ENCODE results near the gene CHMP1B.

The CHMP1B gene

GRCh38 chr18:11862468-11863137, 11.4 kb downstream of the CHMP1B start:
- no peak overlapping the region for H3K4me3 ChIP-seq (ENCODE audit: control insufficient read depth, low read depth, low read length)
- no peak for DNase-seq (ENCODE audit: low read depth)
- TF ChIP-seq, protein P1, sequence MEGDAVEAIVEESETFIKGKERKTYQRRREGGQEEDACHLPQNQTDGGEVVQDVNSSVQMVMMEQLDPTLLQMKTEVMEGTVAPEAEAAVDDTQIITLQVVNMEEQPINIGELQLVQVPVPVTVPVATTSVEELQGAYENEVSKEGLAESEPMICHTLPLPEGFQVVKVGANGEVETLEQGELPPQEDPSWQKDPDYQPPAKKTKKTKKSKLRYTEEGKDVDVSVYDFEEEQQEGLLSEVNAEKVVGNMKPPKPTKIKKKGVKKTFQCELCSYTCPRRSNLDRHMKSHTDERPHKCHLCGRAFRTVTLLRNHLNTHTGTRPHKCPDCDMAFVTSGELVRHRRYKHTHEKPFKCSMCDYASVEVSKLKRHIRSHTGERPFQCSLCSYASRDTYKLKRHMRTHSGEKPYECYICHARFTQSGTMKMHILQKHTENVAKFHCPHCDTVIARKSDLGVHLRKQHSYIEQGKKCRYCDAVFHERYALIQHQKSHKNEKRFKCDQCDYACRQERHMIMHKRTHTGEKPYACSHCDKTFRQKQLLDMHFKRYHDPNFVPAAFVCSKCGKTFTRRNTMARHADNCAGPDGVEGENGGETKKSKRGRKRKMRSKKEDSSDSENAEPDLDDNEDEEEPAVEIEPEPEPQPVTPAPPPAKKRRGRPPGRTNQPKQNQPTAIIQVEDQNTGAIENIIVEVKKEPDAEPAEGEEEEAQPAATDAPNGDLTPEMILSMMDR (IDR thresholded peaks at IDR 0.05; ENCODE audit: control insufficient read depth, insufficient read depth, low read depth, low read length, missing control alignments) = no peak

GRCh38 chr18:11864471-11864870, 13.3 kb downstream of the CHMP1B start:
- H3K4me3 ChIP-seq (ENCODE audit: control insufficient read depth, low read depth, low read length) = no peak overlapping the region
- TF ChIP-seq, protein P1 (IDR thresholded peaks at IDR 0.05; ENCODE audit: control insufficient read depth, insufficient read depth, low read depth, low read length, missing control alignments) = no peak
- no peak for DNase-seq (ENCODE audit: low read depth)

DNA sequence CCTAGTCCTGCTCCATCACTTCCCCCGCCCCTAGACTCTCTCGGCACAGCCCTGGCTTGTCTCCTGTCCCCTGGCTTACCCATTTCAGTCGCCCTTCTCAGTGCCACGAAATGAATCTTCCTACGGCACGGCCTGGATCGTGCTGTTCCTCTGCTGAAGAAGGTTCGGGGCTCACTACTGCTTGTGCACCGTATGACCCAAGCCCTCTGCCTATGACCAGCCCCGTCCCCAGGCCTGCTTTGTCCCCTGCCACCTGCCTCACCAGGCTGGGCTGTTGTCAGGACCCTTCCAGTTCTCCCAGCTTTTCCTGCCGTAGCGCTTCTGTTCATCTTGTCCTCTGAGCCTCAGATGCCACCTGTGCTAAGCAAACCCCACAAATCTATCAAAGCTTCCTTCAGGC, 13.9 kb downstream of the CHMP1B start:
- H3K4me3 ChIP-seq (ENCODE audit: control insufficient read depth, low read depth, low read length) = no peak overlapping the region
- no peak for DNase-seq (ENCODE audit: low read depth)
- TF ChIP-seq, protein P1 (IDR thresholded peaks at IDR 0.05; ENCODE audit: control insufficient read depth, insufficient read depth, low read depth, low read length, missing control alignments) = no peak

DNA sequence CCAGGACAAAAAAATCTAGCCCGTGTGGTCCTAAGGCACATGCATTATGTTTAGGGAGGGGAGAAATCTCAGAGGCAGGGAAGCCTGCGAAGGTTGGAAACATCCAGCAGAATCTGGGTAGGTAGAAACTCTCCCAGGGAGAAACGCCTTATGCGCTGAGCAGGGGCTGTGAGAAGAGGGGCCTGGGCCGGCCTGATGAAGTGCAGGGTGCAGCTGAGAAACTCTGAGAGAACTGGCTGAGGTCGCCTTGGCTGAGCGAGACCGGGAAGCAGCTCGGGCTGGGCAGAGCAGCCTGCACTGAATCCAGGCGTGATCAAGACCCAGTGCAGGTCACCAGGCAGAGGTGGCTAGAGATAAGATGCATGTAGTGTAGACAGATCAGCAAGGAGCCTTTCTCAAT, 15.1 kb downstream of the CHMP1B start:
- DNase-seq (ENCODE audit: low read depth) = no peak
- TF ChIP-seq, protein P1 (IDR thresholded peaks at IDR 0.05; ENCODE audit: control insufficient read depth, insufficient read depth, low read depth, low read length, missing control alignments) = no peak
- H3K4me3 ChIP-seq (ENCODE audit: control insufficient read depth, low read depth, low read length) = no peak overlapping the region

DNA sequence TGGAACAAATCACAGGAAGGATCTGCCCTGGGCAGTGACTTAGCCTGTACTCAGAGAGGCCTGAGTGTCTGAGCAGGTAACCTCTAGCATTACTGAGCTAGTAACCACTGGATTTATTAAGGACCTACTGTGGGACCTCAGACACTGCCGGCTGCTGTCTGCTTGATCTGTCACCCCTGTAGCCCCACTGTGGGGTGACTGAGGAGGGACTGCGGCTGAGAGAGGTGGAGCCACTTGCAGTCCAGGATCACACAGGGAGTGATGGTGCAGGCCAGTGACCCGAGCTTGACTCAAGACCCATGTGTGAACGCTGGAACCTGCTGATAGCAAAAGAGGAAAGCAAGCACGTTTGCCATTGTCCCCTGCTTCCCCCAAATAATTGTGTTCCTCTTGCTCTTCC, 15.6 kb downstream of the CHMP1B start:
- TF ChIP-seq, protein P1 (IDR thresholded peaks at IDR 0.05; ENCODE audit: control insufficient read depth, insufficient read depth, low read depth, low read length, missing control alignments) = no peak
- no peak overlapping the region for H3K4me3 ChIP-seq (ENCODE audit: control insufficient read depth, low read depth, low read length)
- no peak for DNase-seq (ENCODE audit: low read depth)

DNA sequence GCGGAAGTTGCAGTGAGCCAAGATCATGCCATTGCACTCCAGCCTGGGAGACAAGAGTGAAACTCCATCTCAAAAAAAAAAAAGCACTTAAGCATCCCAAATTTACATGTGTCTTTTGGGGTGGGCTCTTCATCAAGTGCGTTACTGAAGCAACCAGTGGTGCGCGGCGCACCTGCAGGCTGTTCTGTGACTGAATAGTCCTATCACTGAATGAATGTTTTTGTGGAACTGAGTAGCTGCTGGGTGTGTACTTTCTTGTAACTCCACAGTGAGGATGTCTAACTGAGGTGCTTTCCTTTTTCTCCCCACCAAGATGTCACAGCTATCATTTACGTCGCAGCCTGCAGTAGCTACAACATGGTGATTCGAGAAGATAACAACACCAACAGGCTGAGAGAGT, 17.0 kb downstream of the CHMP1B start:
- TF ChIP-seq, protein P1 (IDR thresholded peaks at IDR 0.05; ENCODE audit: control insufficient read depth, insufficient read depth, low read depth, low read length, missing control alignments) = no peak
- no peak for DNase-seq (ENCODE audit: low read depth)
- H3K4me3 ChIP-seq (ENCODE audit: control insufficient read depth, low read depth, low read length) = no peak overlapping the region

Data from AG09309 (cell line).